HCT116 (cell line): ENCODE results near the gene PEAK1. TPM values are rescaled to one million over a fixed set of nuclear protein-coding genes. Genes with fewer than 3 reads are reported as not detected.

Experiments
- ATAC-seq: fragments of 200-7000 bp; cut with Tn5 transposase; 2 replicates; pipeline ENCODE4 v1.9.1; 2020; ENCODE audit warnings: mild to moderate bottlenecking, moderate library complexity
- BruUV-seq: library from RNA; stranded (reverse); fragments of 400-500 nt; replicated peaks from 2 replicates; lab custom pipeline; 2021; lab: Mats Ljungman, UMichigan
- CTCF ChIA-PET: fragments of 300-600 bp; sonication (Branson Sonifier 250); formaldehyde crosslinking; loops from one replicate; lab custom pipeline; 2021; ENCODE audit warnings: antibody characterized with exemption; lab: Charles Lee
- POLR2A ChIA-PET: fragments of 300-600, 350-600 bp; sonication (Branson Sonifier 250); formaldehyde crosslinking; loops from one replicate; lab custom pipeline; 2021; ENCODE audit warnings: antibody characterized with exemption; lab: Charles Lee
- RAD21 ChIA-PET, 2 experiments: fragments of 300-600 bp; sonication (Branson Sonifier 250); formaldehyde crosslinking; loops; one replicate each; lab custom pipeline; 2023; ENCODE audit warnings: low total read pairs in 2 of 2; ENCODE audit not compliant: uncharacterized antibody in 2 of 2, unreplicated experiment in 2 of 2, low non-redundant PET in 1 of 2; lab: Charles Lee
- DNase-seq: peaks from one replicate; pipeline ENCODE4 v3.0.0-alpha.2; 2010; ENCODE audit warnings: low read depth, low spot score
- H2AFZ ChIP-seq: fragments of 200-600 bp; shearing (Covaris generic), sonication (generic); 2 replicates; pipeline ENCODE4 v1.6.1; 2017; ENCODE audit warnings: low read depth, mixed run types, mixed read lengths, antibody characterized with exemption, low read length; ENCODE audit not compliant: poor library complexity, severe bottlenecking
- H3K27ac ChIP-seq: 2 replicates; pipeline ENCODE4 v1.5.1; 2012; ENCODE audit warnings: low read depth, low read length
- H3K27me3 ChIP-seq: fragments of 200-600 bp; sonication (generic); 2 replicates; pipeline ENCODE4 v1.6.1; 2016; ENCODE audit warnings: mixed run types, low read length, mixed read lengths; ENCODE audit not compliant: insufficient read depth
- H3K36me3 ChIP-seq, 2 experiments: fragments of 200-500 bp in 1 of 2; fragments of 200-600 bp in 1 of 2; sonication (Bioruptor generic) in 1 of 2; sonication (generic) in 1 of 2; 2 replicates each; pipeline versions ENCODE4 v1.5.1 to v1.6.1; 2014 to 2016; ENCODE audit warnings: low read length in 2 of 2, inconsistent platforms in 1 of 2, mixed read lengths in 1 of 2, mixed run types in 1 of 2; ENCODE audit not compliant: insufficient read depth in 2 of 2, control insufficient read depth in 1 of 2
- H3K4me1 ChIP-seq, 2 experiments: fragments of 200-600 bp in 1 of 2; sonication (generic) in 1 of 2; 2 replicates each; pipeline versions ENCODE4 v1.5.1 to v1.6.1; 2012 to 2017; ENCODE audit warnings: low read length in 2 of 2, inconsistent platforms in 1 of 2, mild to moderate bottlenecking in 1 of 2, mixed read lengths in 1 of 2, mixed run types in 1 of 2, moderate library complexity in 1 of 2; ENCODE audit not compliant: insufficient read depth in 2 of 2, control insufficient read depth in 1 of 2
- H3K4me2 ChIP-seq: fragments of 200-600 bp; sonication (generic); 2 replicates; pipeline ENCODE4 v1.6.1; 2017; ENCODE audit warnings: mixed run types, low read length, mixed read lengths
- H3K4me3 ChIP-seq, 2 experiments: fragments of 200-600 bp in 1 of 2; sonication (generic) in 1 of 2; replicated peaks in 1 of 2; 2 replicates each; pipeline ENCODE4 v1.5.1; 2011 to 2016; ENCODE audit warnings: low read length in 2 of 2, control low read depth in 1 of 2, low read depth in 1 of 2, mild to moderate bottlenecking in 1 of 2, mixed read lengths in 1 of 2, mixed run types in 1 of 2
- H3K79me2 ChIP-seq: fragments of 200-600 bp; sonication (generic); 2 replicates; pipeline ENCODE4 v1.6.1; 2017; ENCODE audit warnings: mild to moderate bottlenecking, mixed run types, low read length, moderate library complexity, mixed read lengths; ENCODE audit not compliant: insufficient read depth
- H3K9ac ChIP-seq: fragments of 200-600 bp; sonication (generic); 2 replicates; pipeline ENCODE4 v1.6.1; 2016; ENCODE audit warnings: low read length, mixed read lengths
- H3K9me2 ChIP-seq: fragments of 200-600 bp; sonication (generic), shearing (Covaris generic); 2 replicates; pipeline ENCODE4 v1.6.1; 2017; ENCODE audit warnings: mixed run types, mild to moderate bottlenecking, moderate library complexity; ENCODE audit not compliant: insufficient read depth
- H3K9me3 ChIP-seq, 2 experiments: fragments of 200-500 bp in 1 of 2; fragments of 200-600 bp in 1 of 2; sonication (Bioruptor generic) in 1 of 2; sonication (generic) in 1 of 2; 2 replicates each; pipeline ENCODE4 v1.6.1; 2014 to 2017; ENCODE audit warnings: low read length in 2 of 2, mixed read lengths in 2 of 2, inconsistent platforms in 1 of 2, low read depth in 1 of 2, mild to moderate bottlenecking in 1 of 2, mixed run types in 1 of 2, moderate library complexity in 1 of 2; ENCODE audit not compliant: control insufficient read depth in 1 of 2, insufficient read depth in 1 of 2
- H4K20me1 ChIP-seq: fragments of 200-600 bp; sonication (generic), shearing (Covaris generic); 2 replicates; pipeline ENCODE4 v1.6.1; 2017; ENCODE audit warnings: mixed run types, mild to moderate bottlenecking, moderate library complexity; ENCODE audit not compliant: insufficient read depth
- CBX3 ChIP-seq: IDR thresholded peaks from 2 replicates; pipeline ENCODE4 v1.6.1; 2012; ENCODE audit warnings: low read depth
- CEBPB ChIP-seq: IDR thresholded peaks from 2 replicates; pipeline ENCODE4 v1.6.1; 2012; ENCODE audit warnings: low read depth
- EGR1 ChIP-seq: IDR thresholded peaks from 2 replicates; pipeline ENCODE4 v1.6.1; 2012; ENCODE audit warnings: low read depth
- EZH2 ChIP-seq: fragments of 200-600 bp; sonication (generic); IDR thresholded peaks from 2 replicates; pipeline ENCODE4 v1.6.1; 2017; ENCODE audit warnings: antibody characterized with exemption, mixed run types
- EZH2phosphoT487 ChIP-seq: fragments of 200-600 bp; IDR thresholded peaks from 2 replicates; pipeline ENCODE4 v1.6.1; 2018; ENCODE audit warnings: antibody characterized with exemption, borderline replicate concordance
- FOSL1 ChIP-seq: IDR thresholded peaks from 2 replicates; pipeline ENCODE4 v1.6.1; 2012; ENCODE audit warnings: low read depth
- JUND ChIP-seq: IDR thresholded peaks from 2 replicates; pipeline ENCODE4 v1.6.1; 2012
- REST ChIP-seq: IDR thresholded peaks from 2 replicates; pipeline ENCODE4 v1.6.1; 2012; ENCODE audit warnings: low read depth
- SIN3A ChIP-seq: IDR thresholded peaks from 2 replicates; pipeline ENCODE4 v1.6.1; 2012; ENCODE audit warnings: low read depth
- SRF ChIP-seq: IDR thresholded peaks from 2 replicates; pipeline ENCODE4 v1.6.1; 2012; ENCODE audit warnings: low read depth
- TCF7L2 ChIP-seq: IDR thresholded peaks from 2 replicates; pipeline ENCODE4 v1.7.0; 2011; ENCODE audit warnings: borderline replicate concordance, inconsistent platforms; ENCODE audit not compliant: insufficient read depth, insufficient read length; ENCODE audit errors: extremely low read depth
- YY1 ChIP-seq: IDR thresholded peaks from 2 replicates; pipeline ENCODE4 v1.6.1; 2011; ENCODE audit warnings: low read length, low read depth, moderate library complexity, mild to moderate bottlenecking; ENCODE audit not compliant: insufficient replicate concordance; ENCODE audit errors: extremely low read depth
- ZFX ChIP-seq: fragments of 450-650 bp; IDR thresholded peaks from 2 replicates; pipeline ENCODE4 v1.6.1; 2017
- intact Hi-C: fragments of 100-400 bp; cut with micrococcal nuclease; formaldehyde crosslinking; loops from 2 replicates; pipeline ENCODE4 v1.10.0; 2022
- total RNA-seq: library from RNA; stranded (reverse); gene quantifications from one replicate; pipeline ENCODE4 v1.2.1, GENCODE V29; 2021; ENCODE audit not compliant: unreplicated experiment
- TF ChIP-seq, protein P1 (sequence below): IDR thresholded peaks from 2 replicates; pipeline ENCODE4 v1.6.1; 2012
- TF ChIP-seq, protein P2 (sequence below): IDR thresholded peaks from 2 replicates; pipeline ENCODE4 v1.6.1; 2012

PEAK1 gene
- total RNA-seq, 1 experiment from 2014 or later = 23.4 TPM

DNA sequence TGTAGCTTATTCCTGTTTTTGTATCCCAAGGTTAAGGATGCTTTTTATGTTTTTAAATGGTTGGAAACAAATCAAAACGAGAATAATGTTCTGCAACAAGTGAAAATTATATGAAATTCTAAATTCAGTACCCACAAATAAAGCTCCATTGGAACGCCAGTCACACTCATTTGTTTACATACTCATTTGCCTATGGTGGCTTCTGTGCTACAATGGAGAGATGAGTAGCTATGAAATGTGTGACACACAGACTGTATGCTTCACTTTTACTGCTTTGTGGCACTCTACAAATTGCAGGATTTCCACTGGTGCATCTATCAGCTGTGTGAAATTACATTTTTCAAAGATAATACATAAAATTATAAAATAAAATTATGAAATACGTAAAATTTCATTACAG is 236.8 kb downstream of the PEAK1 start:
- ATAC-seq = no peak
- no TSS peak for BruUV-seq

More for the DNA sequence above, 236.8 kb downstream of the PEAK1 start:
- Histone ChIP-seq H3K9ac (no peak overlapping the region), H3K4me1 (no peaks in the 10 kb centered on the region), H3K9me2 (no peaks in the 10 kb centered on the region), H3K27me3 (no peaks in the 10 kb centered on the region), H3K79me2 (no peaks in the 10 kb centered on the region), H2AFZ (no peak overlapping the region), H3K4me3 (no peak overlapping the region), H3K36me3 (no peaks in the 10 kb centered on the region), H3K4me2 (no peak overlapping the region), H4K20me1 (no peaks in the 10 kb centered on the region), H3K9me3 (no peaks in the 10 kb centered on the region), H3K27ac (no peak overlapping the region)
- TF ChIP-seq EGR1 (no peak), REST (no peak), SIN3A (no peak), SRF (no peak), JUND (no peak), CEBPB (no peak), CBX3 (no peak), FOSL1 (no peak), ZFX (no peak), TCF7L2 (no peak), EZH2 (no peak), YY1 (no peak), EZH2phosphoT487 (no peak)
- TF ChIP-seq, protein P1, sequence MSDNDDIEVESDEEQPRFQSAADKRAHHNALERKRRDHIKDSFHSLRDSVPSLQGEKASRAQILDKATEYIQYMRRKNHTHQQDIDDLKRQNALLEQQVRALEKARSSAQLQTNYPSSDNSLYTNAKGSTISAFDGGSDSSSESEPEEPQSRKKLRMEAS = no peak
- TF ChIP-seq, protein P2, sequence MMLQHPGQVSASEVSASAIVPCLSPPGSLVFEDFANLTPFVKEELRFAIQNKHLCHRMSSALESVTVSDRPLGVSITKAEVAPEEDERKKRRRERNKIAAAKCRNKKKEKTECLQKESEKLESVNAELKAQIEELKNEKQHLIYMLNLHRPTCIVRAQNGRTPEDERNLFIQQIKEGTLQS = no peak
- POLR2A ChIA-PET = no interaction called here
- CTCF ChIA-PET = no interaction called here
- RAD21 ChIA-PET = no interaction called here
- no peak for DNase-seq
- intact Hi-C loops = no loop called here
